ENCODE results near the gene GDPD3.

The GDPD3 gene

GRCh38 chr16:30095166-30096078 lies 17.9 kb downstream of the GDPD3 start:
- peak in 1 of 5 donors; percentile 12 for DNase-seq

DNA sequence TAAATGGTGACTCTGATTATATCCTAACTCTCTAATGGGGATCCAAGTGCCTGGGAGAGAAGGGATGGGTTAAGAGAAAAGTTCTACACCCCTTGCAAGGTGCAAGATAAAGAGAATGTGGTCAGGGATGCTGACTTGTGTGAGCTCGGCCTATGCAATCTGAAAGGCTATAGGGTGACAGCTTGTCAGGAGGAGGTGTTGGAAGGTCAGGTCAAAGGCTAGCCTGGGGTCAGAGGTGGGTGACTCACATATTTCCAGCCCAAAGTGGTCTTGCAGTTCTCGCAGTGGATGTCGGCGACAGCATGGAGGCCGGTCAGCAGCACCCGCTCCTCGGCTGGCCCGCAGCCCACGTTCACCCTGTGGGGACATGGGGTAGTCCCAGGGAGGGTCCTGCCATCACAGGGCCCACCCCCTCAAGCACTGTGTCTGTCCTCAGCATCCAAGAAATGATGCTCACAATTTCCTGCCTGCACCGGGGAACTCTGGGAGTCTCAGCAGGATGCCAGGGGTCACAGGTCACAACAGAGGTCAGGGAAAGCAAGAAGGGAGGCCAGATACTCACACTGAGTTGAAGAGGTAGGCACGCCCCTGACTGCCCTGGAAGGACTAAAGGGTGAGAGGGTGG lies 18.7 kb downstream of the GDPD3 start:
- DNase-seq = no peak

GRCh38 chr16:30092373-30093010 lies 20.8 kb downstream of the GDPD3 start:
- peak; percentile 39 to 85 (median 52) for DNase-seq

- DNase-seq = peak; percentile 85 to 94 (median 88)
Measured at GRCh38 chr16:30091474-30092372, 21.6 kb downstream of the GDPD3 start, which contains the start of gene TBX6. TBX6 (minus strand) TSS chr16:30091924; CDS start chr16:30091193, 731 bp downstream.

DNA sequence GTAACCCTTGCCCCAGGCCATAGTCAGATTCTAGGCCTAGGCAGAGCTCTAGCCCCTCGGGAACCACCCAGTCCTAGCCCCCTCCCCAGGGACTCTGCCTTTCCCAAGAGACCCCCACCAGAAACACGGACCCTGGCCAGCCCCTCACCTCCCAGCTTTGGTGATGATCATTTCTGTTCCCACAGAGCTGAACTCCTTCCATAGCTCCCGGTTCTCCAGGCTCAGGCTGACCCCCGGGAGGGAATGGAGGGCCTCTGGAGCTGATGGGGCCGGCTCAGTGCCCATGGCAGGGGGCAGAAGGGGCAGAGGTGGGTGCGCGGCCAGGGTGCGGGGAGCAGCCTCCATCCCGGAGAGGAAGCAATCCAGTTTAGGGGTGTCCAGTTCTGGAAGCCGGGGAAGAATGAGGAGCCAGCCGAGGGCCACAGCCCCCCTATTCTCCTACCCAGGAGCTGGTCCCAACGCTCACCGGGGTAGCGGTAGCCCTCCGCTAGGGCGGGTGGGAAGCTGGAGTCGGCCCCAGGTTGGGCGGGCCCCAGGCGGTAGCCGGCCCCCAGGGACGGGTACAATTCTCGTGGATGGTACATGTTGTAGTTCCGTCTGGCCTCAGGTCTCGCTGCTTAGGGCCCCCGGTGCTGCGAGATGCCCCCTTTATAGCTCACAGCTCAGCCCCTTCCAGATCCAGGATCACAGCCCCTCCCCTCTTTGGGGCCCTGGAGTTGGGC lies 22.6 kb downstream of the GDPD3 start:
- no peak for DNase-seq

DNA sequence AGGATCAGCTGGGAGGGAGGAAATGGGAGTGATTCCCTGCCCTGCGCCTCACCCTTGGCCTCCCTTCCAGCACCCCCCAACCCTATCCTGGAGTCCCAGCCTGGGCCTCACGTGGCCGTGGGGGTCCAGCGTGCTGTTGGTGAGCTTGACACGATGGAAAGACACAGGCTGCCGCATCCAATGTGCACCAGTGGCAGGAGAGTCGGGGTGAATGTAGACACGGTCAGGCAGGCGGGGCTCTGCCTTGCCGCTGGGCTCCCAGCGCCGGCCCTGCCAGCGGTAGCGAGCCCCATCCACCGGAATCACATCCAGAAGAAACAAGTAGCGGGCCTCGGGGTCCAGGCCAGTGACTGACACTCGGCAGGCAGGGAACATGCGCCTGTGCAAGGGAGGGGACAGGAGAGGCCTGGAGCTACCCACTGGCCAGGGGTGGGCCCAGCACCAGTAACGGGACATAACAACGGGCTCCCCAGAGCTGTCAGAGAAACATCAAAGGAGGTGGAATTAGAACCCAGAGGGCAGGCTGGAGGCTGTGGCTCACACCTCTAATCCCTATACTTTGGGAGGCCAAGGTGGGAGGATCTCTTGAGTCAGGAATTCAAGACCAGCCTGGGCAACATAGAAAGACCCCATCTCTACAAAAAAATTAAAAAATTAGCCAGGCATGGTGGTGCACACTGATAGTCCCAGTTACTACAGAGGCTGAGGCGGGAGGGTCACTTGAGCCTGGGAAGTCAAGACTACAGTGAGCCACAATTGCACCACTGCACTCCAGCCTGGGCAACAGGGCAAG lies 24.3 kb downstream of the GDPD3 start:
- no peak for DNase-seq

DNA sequence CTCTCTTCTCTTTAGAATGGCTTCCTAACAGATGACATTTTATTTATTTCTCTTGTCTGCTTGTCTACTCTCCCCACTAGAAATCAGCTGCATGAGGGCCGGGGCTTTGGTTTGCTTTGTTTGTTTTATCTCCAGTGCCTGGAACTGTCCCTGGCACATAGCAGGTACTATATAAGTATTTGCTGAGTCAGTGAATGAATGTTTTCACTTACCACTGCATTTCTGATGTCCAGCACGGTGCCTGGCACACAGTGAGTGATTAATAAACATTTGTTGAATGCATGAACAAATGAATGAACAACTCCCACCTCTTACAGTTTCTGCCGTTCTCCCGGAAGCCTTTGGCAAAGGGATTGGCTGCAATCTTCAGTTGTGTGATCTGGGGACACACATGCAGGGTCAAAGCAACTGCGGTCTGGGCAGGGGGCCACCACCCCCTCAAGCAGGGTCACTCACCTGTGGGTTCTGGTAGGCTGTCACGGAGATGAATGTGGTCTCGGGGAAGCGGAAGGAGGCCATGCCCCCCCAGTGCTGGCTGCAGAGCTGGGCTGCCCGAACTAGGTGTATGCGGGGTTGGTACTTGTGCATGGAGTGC lies 25.0 kb downstream of the GDPD3 start:
- DNase-seq = no peak

DNA sequence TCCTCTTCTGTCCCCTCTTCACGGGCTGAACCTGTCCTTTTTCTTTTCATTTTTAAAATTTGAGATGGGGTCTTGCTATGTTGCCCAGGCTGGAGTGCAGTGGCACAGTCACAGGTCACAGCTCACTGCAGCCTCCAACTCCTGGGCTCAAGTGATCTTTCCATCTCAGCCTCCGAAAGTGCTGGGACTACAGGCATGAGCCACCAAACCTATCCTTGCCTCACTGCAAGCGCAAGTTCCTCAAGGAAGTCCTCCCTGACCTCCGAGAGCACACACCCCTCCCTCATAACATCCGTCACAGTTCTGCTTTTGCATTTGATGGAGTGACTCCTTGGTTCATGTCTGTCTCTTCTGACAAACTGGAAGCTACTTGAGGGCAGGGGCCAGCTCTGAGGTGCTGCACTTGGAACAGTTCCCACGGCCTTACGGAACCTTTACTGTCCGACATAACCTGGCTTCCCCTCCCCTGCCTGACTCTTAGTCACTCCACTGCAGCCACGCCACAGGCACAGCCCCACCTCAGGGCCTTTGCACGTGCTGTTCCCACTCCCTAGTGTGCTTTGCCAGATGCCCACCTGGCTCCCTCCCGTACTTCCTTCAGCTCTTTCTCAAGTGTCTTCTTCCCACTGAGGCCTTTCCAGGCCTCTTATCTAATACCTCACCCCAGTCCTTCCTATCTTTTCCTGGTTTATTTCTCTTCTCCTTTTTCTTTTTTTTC lies 26.0 kb downstream of the GDPD3 start:
- no peak for DNase-seq

DNA sequence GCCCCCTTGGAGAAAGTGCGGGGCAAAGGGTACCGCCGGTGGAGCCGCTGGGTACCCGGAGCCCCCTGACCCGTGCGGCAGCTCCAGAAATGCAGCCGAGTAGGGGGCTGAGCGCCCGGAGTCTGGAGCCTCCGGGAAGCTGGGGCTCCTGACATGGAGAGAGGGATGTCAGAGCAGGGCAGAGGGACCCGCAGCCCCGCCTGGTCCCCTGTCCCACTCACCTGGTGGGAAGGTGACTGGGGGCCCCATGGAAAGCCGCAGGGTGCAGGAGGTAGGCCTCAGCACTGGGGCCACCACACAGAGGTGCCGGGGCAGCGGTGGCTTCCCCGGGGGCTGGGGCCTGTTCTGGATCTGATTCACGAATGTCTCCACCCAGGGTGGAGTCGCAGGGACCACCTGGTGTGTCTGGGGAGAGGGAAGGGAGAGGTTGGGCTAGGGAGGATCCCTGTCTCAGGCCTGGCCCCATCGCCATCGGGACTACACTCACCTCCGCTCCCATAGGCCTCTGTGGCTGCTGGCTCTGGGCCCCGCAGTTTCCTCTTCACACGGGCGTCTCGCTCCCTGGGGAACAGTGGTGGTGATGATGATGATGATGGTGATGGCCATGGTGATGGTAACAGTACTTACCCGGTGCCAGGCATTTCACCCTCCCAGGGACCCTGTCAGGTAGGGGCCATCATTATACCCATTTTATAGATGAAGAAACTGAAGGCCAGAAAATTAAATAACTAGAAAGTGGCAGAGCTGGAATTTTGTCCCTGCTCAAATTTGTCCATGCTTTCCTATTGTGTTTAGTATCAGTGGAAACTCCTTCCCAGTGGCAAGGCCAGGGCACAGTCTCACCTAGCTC lies 26.8 kb downstream of the GDPD3 start:
- DNase-seq = no peak

DNA sequence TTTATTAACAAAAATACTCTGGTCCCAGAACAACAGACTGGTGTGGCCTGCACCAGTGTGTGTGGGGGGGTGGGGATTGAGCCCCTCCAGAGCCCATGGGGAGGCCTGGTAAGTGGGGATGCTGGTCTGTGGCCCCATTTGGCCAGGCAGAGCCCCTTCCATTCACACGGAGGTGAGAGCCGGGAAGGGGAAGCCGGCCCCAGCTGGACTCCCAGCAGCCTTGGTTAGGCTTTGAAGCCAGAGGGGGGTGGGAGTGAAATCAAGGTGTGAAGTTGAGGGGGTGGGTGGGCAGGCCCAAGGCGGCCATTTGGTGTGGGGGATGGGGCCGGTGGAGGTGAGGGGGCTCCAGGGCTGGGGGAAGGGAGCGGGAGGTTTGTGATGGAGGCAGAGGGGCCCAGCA lies 27.5 kb downstream of the GDPD3 start:
- no peak for DNase-seq

- DNase-seq = no peak
Measured at GRCh38 chr16:30085247-30085646, 28.1 kb downstream of the GDPD3 start.

GRCh38 chr16:30084816-30085159 lies 28.5 kb downstream of the GDPD3 start:
- DNase-seq = no peak

GRCh38 chr16:30084096-30084815 lies 29.1 kb downstream of the GDPD3 start:
- no peak for DNase-seq

GRCh38 chr16:30083216-30084055 lies 29.9 kb downstream of the GDPD3 start:
- DNase-seq = no peak

- no peak for DNase-seq
Measured at GRCh38 chr16:30082545-30083090, 30.7 kb downstream of the GDPD3 start.

DNA sequence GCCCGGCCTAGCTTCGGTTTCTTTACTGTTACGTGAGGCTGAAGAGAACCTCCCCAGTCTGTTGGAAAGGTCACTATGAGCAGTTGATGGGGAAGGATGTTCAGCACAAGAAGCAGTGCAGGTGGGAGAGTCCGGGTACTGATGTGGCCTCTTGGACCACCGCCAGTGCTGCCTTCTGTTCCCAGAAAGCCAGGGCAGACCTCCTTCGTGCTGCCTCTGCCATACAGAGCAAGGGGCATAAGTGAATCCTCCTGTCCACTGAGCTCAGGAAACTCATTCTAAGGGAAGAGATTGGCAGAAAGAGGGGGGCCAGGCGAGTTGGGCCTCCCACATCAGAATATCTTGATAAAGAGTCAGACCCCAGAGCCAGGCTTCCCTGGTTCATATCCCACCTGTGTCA lies 33.9 kb downstream of the GDPD3 start:
- no peak for DNase-seq

GRCh38 chr16:30078744-30079143 lies 34.6 kb downstream of the GDPD3 start:
- DNase-seq = no peak
